ENCODE results near the gene CDC20B. TPM values are rescaled to one million over a fixed set of nuclear protein-coding genes. Genes with fewer than 3 reads are reported as not detected.

Gene CDC20B
- total RNA-seq, 1 donor from 2014 or later = not detected

MicroRNAs within 50 kb of the gene (microRNA counts, 767-probe panel; counts per million panel counts)
- microRNA hsa-miR-449a (not detected), microRNA hsa-miR-449b-5p (not detected), microRNA hsa-miR-449c-5p (not detected)

Small RNA genes within 50 kb of the gene (microRNA-seq; reads per million reads assigned to microRNA genes)
- gene MIR449A (4.7 reads per million, percentile 21 among the genes with 10 or more reads in this experiment), gene MIR449B (not detected), gene MIR449C (not detected)

Other genes with a start within 250 kb of the CDC20B start
- gene ESM1, start 187.6 kb downstream of the CDC20B start, total RNA-seq = not detected in 2 replicates
- gene GZMK, start 148.9 kb downstream of the CDC20B start, total RNA-seq = not detected in 2 replicates
- gene GZMA, start 70.5 kb downstream of the CDC20B start, total RNA-seq = not detected in 2 replicates
- 83.7 and 90.6 TPM in 2 replicates for gene GPX8, start 13.0 kb downstream of the CDC20B start, total RNA-seq
- not detected in 2 replicates for gene MCIDAS, start 54.1 kb upstream of the CDC20B start, total RNA-seq
- 2.3 and 2.6 TPM in 2 replicates for gene CCNO, start 60.4 kb upstream of the CDC20B start, total RNA-seq
- 33.4 and 44.3 TPM in 2 replicates for gene DHX29, start 134.5 kb upstream of the CDC20B start, total RNA-seq
- 87.7 and 97.1 TPM in 2 replicates for gene MTREX, start 134.8 kb upstream of the CDC20B start, total RNA-seq